ENCODE results near the gene BEX3.

GRCh38 chrX:103373581-103373980 lies 2.8 kb upstream of the BEX3 start:
- TF ChIP-seq CTCF (IDR thresholded peaks at IDR 0.05) = no peak
- TF ChIP-seq EP300 (IDR thresholded peaks at IDR 0.05; ENCODE audit: low read depth) = no peak
